ENCODE data around the gene GDF2. TPM values are rescaled to one million over a fixed set of nuclear protein-coding genes. Genes with fewer than 3 reads are reported as not detected.

GDF2 gene
- total RNA-seq, 1 experiment from 2014 or later = not detected

DNA sequence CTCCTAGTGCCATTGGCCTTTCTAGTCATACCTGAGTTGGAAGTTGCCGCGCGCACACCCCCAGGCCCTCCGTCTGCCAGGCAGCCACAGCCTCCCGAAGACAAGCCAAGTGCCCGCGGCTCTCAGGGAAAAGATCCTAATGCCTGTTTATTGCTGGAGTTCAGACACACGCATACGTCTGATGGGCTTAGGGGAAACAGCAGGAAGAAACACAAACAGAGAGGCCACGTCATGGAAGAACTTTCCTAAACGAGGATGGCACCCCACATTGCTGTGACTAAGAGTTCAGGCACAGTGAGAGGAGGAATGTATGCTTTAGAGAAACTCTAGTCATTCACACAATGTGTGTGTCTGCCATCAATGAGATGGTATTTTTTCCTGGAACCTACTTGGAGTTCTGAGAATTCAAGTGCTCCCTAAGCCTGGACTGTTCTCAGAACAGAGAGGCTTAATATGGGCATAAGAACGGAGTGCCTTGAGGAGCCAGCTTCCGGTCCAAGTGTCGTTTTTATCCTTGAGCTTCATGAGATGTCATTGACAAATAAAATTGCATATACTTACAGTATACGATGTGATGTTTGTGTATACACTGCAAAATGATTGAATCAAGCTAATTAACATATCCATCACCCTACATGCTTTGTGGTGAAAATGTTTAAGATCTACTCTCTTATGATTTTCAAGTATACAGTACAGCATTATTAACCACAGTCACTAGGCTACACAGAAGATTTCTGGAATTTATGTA is 14.3 kb downstream of the GDF2 start:
- no peak overlapping the region for H3T11ph ChIP-seq (ENCODE audit: low read length)
- WGBS (ENCODE audit: extremely low coverage, insufficient read length, low lambda C conversion rate) = no CpG with 5 or more reads among the region's 15 CpGs
- H4K91ac ChIP-seq (ENCODE audit: insufficient read length, low read depth, low read length) = no peak overlapping the region
- H3K9ac ChIP-seq (ENCODE audit: extremely low read depth, insufficient read length, low read length) = no peak overlapping the region
- Mint-ChIP-seq H3K9me3 (no peaks in the 10 kb centered on the region), H3K4me3 (no peak overlapping the region), H3K4me1 (peaks cover 3 to 5% of the 10 kb centered on the region in 2 experiments; a peak in 3 of 4 replicates), H3K27me3 (ENCODE audit: low read depth) (no peaks in the 10 kb centered on the region), H3K36me3 (ENCODE audit: insufficient read depth in 1 of 3, low read depth in 3 of 3) (no peaks in the 10 kb centered on the region), H3K27ac (no peak overlapping the region; a peak in 1 of 7 replicates)
- H2BK12ac ChIP-seq (ENCODE audit: insufficient read length, low read depth, low read length) = no peak overlapping the region
- H3K23ac ChIP-seq (ENCODE audit: insufficient read length, low read depth, low read length) = no peak overlapping the region
- H3K27me3 ChIP-seq (ENCODE audit: insufficient read depth, low read length) = no peaks in the 10 kb centered on the region
- no peak overlapping the region for H4K5ac ChIP-seq (ENCODE audit: insufficient read length, low read depth, low read length)
- TF ChIP-seq, protein P1, sequence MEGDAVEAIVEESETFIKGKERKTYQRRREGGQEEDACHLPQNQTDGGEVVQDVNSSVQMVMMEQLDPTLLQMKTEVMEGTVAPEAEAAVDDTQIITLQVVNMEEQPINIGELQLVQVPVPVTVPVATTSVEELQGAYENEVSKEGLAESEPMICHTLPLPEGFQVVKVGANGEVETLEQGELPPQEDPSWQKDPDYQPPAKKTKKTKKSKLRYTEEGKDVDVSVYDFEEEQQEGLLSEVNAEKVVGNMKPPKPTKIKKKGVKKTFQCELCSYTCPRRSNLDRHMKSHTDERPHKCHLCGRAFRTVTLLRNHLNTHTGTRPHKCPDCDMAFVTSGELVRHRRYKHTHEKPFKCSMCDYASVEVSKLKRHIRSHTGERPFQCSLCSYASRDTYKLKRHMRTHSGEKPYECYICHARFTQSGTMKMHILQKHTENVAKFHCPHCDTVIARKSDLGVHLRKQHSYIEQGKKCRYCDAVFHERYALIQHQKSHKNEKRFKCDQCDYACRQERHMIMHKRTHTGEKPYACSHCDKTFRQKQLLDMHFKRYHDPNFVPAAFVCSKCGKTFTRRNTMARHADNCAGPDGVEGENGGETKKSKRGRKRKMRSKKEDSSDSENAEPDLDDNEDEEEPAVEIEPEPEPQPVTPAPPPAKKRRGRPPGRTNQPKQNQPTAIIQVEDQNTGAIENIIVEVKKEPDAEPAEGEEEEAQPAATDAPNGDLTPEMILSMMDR (conservative IDR thresholded peaks at IDR 0.05) = no peak
- H3K27ac ChIP-seq (ENCODE audit: insufficient read length, low read depth, low read length) = no peak overlapping the region
- no peak overlapping the region for H2BK15ac ChIP-seq (ENCODE audit: low read depth, low read length)
- H2BK120ac ChIP-seq (ENCODE audit: low read depth, low read length, poor library complexity, severe bottlenecking) = no peak overlapping the region
- H3K14ac ChIP-seq (ENCODE audit: insufficient read depth, low read length) = no peak overlapping the region
- no peak overlapping the region for H3K4me2 ChIP-seq (ENCODE audit: insufficient read depth, insufficient read length, low read length)
- no peaks in the 10 kb centered on the region for H3K4me1 ChIP-seq (ENCODE audit: insufficient read depth, low read length)
- no peak overlapping the region for H3K4ac ChIP-seq (ENCODE audit: low read depth, low read length)
- H3K23me2 ChIP-seq (ENCODE audit: insufficient read length, low read depth, low read length, poor library complexity, severe bottlenecking) = no peaks in the 10 kb centered on the region
- H2AFZ ChIP-seq (ENCODE audit: low read length) = no peak overlapping the region
- H3K79me2 ChIP-seq (ENCODE audit: insufficient read depth, low read length) = no peaks in the 10 kb centered on the region
- H3K18ac ChIP-seq (ENCODE audit: insufficient read length, low read depth, low read length) = no peak overlapping the region
- no peak overlapping the region for H3K56ac ChIP-seq (ENCODE audit: insufficient read length, low read depth, low read length)
- no peaks in the 10 kb centered on the region for H3K9me3 ChIP-seq (ENCODE audit: control insufficient read depth, low read depth, low read length)
- DNase-seq = no peak
- no peak overlapping the region for H2BK20ac ChIP-seq (ENCODE audit: low read depth, low read length, poor library complexity, severe bottlenecking)
- no peaks in the 10 kb centered on the region for H4K20me1 ChIP-seq (ENCODE audit: control insufficient read depth, insufficient read depth, insufficient read length)
- no peak overlapping the region for H2BK5ac ChIP-seq (ENCODE audit: insufficient read length, low read length)
- H3K79me1 ChIP-seq (ENCODE audit: insufficient read depth, low read depth, low read length, poor library complexity, severe bottlenecking) = no peaks in the 10 kb centered on the region
- H2AK5ac ChIP-seq (ENCODE audit: insufficient read length, low read length) = no peak overlapping the region
- no peak overlapping the region for H4K8ac ChIP-seq (replicated peaks; ENCODE audit: insufficient read length, low read depth, low read length)
